Measurements from ENCODE around the gene NDUFV2. TPM values are rescaled to one million over a fixed set of nuclear protein-coding genes. Genes with fewer than 3 reads are reported as not detected.
A peak's percentile ranks its signal among the peaks of the same experiment; 100 is the strongest.

NDUFV2 gene
- total RNA-seq, 2 experiments from 2014 or later, result 230 to 231 TPM

GRCh38 chr18:9123520-9123919 is 21.0 kb downstream of the NDUFV2 start:
- H3K27me3 Mint-ChIP-seq, result no peaks in the 10 kb centered on the region
- Histone ChIP-seq H3K36me3 (ENCODE audit: insufficient read depth, low read length) (peaks cover 66% of the 10 kb centered on the region), H3K4me3 (ENCODE audit: low read length) (no peak overlapping the region), H3K4me1 (ENCODE audit: insufficient read depth, low read length) (peaks cover 16% of the 10 kb centered on the region), H3K9me3 (ENCODE audit: control insufficient read depth in 1 of 2, insufficient read depth in 1 of 2, low read length in 2 of 2) (no peaks in the 10 kb centered on the region), H3K27me3 (ENCODE audit: control insufficient read depth in 1 of 2, insufficient read depth in 2 of 2, low read length in 2 of 2) (no peaks in the 10 kb centered on the region), H3K27ac (ENCODE audit: low read depth in 1 of 2, low read length in 2 of 2) (peak overlapping the region in 1 of 2 donors; percentile 10)
- ChIA-PET POLR2A (interaction anchor here (1.0 to 35.5 kb wide), 3 partner anchors 11 to 14 kb away, joined by 3 to 914 read pairs (median 5); partner anchors contain the start of gene ANKRD12), CTCF (interaction anchor here (0.8 kb wide), 1 partner anchor 41 kb away, joined by 3 read pairs; no protein-coding TSS in a partner anchor)
- H3K4me1 Mint-ChIP-seq (ENCODE audit: low read depth), result peaks cover 77% of the 10 kb centered on the region
- intact Hi-C loops (cut with DNase I, micrococcal nuclease), result no loop called here
- no peaks in the 10 kb centered on the region for H3K9me3 Mint-ChIP-seq
- H3K27ac Mint-ChIP-seq, result peak overlapping the region; percentile 49
- H3K4me3 Mint-ChIP-seq, result no peak overlapping the region
- ATAC-seq (ENCODE audit: poor library complexity), result no peak
- no peak for DNase-seq
- no peak for TF ChIP-seq CTCF (IDR thresholded peaks at IDR 0.05)
- peaks cover 91% of the 10 kb centered on the region for H3K36me3 Mint-ChIP-seq (ENCODE audit: low read depth)

GRCh38 chr18:9124824-9125223 is 22.3 kb downstream of the NDUFV2 start:
- POLR2A ChIA-PET, result interaction anchor here (1.1 to 35.5 kb wide), 3 partner anchors 10 to 39 kb away, joined by 3 to 914 read pairs (median 914); partner anchors contain the start of genes ANKRD12 and NDUFV2
- H3K36me3 ChIP-seq (ENCODE audit: insufficient read depth, low read length), result peaks cover 76% of the 10 kb centered on the region
- no peak for DNase-seq

GRCh38 chr18:9126337-9126736 is 23.8 kb downstream of the NDUFV2 start:
- no peak for TF ChIP-seq CTCF (IDR thresholded peaks at IDR 0.05)
- Mint-ChIP-seq H3K4me1 (ENCODE audit: low read depth) (peaks cover 72% of the 10 kb centered on the region), H3K36me3 (ENCODE audit: low read depth) (peaks cover 91% of the 10 kb centered on the region), H3K27me3 (no peaks in the 10 kb centered on the region), H3K9me3 (no peaks in the 10 kb centered on the region), H3K27ac (peak overlapping the region; percentile 54), H3K4me3 (no peak overlapping the region)
- ChIA-PET CTCF (interaction anchor here (1.2 to 3.0 kb wide), 4 partner anchors 9 to 53 kb away, joined by 3 to 11 read pairs (median 4); partner anchors contain the start of gene ANKRD12), POLR2A (interaction anchor here (1.4 to 35.5 kb wide), 4 partner anchors 8 to 207 kb away, joined by 3 to 914 read pairs (median 458); partner anchors contain the start of genes ANKRD12 and NDUFV2)
- Histone ChIP-seq H3K9me3 (ENCODE audit: control insufficient read depth in 1 of 2, insufficient read depth in 1 of 2, low read length in 2 of 2) (no peaks in the 10 kb centered on the region), H3K27me3 (ENCODE audit: control insufficient read depth in 1 of 2, insufficient read depth in 2 of 2, low read length in 2 of 2) (no peaks in the 10 kb centered on the region), H3K27ac (ENCODE audit: low read depth in 1 of 2, low read length in 2 of 2) (no peak overlapping the region), H3K4me1 (ENCODE audit: insufficient read depth, low read length) (peaks cover 9% of the 10 kb centered on the region), H3K4me3 (ENCODE audit: low read length) (no peak overlapping the region), H3K36me3 (ENCODE audit: insufficient read depth, low read length) (peaks cover 86% of the 10 kb centered on the region)
- ATAC-seq (ENCODE audit: poor library complexity), result no peak
- DNase-seq, result no peak
- intact Hi-C loops (cut with DNase I, micrococcal nuclease), result no loop called here

More at GRCh38 chr18:9124824-9125223, 22.3 kb downstream of the NDUFV2 start:
- Histone ChIP-seq H3K4me3 (ENCODE audit: low read length) (no peak overlapping the region), H3K9me3 (ENCODE audit: control insufficient read depth in 1 of 2, insufficient read depth in 1 of 2, low read length in 2 of 2) (no peaks in the 10 kb centered on the region), H3K4me1 (ENCODE audit: insufficient read depth, low read length) (peaks cover 12% of the 10 kb centered on the region), H3K27ac (ENCODE audit: low read depth in 1 of 2, low read length in 2 of 2) (no peak overlapping the region), H3K27me3 (ENCODE audit: control insufficient read depth in 1 of 2, insufficient read depth in 2 of 2, low read length in 2 of 2) (no peaks in the 10 kb centered on the region)
- intact Hi-C loops (cut with DNase I, micrococcal nuclease), result no loop called here
- CTCF ChIA-PET, result interaction anchor here (1.8 to 3.0 kb wide), 2 partner anchors 11 to 51 kb away, joined by 4 to 11 read pairs; partner anchors contain the start of gene ANKRD12
- no peak for TF ChIP-seq CTCF (IDR thresholded peaks at IDR 0.05)
- Mint-ChIP-seq H3K27me3 (no peaks in the 10 kb centered on the region), H3K4me3 (no peak overlapping the region), H3K27ac (peak overlapping the region; percentile 54), H3K4me1 (ENCODE audit: low read depth) (peaks cover 75% of the 10 kb centered on the region), H3K9me3 (no peaks in the 10 kb centered on the region), H3K36me3 (ENCODE audit: low read depth) (peaks cover 91% of the 10 kb centered on the region)
- no peak for ATAC-seq (ENCODE audit: poor library complexity)
